OCI-LY3 (cell line): Measurements from ENCODE around the gene STK32C.

ENCODE experiments used
- EZH2phosphoT487 ChIP-seq: fragments of 200-600 bp; shearing (Covaris generic); IDR thresholded peaks from 2 replicates; pipeline ENCODE4 v1.6.1; 2018; ENCODE audit warnings: antibody characterized with exemption, mixed run types, low read depth
- TF ChIP-seq, protein P1 (sequence below): fragments of 200-600, 300-600 bp; sonication (generic); IDR thresholded peaks from 2 replicates; pipeline ENCODE4 v1.5.1; 2014; ENCODE audit warnings: antibody characterized with exemption, low read length, low read depth

- TF ChIP-seq, protein P1, sequence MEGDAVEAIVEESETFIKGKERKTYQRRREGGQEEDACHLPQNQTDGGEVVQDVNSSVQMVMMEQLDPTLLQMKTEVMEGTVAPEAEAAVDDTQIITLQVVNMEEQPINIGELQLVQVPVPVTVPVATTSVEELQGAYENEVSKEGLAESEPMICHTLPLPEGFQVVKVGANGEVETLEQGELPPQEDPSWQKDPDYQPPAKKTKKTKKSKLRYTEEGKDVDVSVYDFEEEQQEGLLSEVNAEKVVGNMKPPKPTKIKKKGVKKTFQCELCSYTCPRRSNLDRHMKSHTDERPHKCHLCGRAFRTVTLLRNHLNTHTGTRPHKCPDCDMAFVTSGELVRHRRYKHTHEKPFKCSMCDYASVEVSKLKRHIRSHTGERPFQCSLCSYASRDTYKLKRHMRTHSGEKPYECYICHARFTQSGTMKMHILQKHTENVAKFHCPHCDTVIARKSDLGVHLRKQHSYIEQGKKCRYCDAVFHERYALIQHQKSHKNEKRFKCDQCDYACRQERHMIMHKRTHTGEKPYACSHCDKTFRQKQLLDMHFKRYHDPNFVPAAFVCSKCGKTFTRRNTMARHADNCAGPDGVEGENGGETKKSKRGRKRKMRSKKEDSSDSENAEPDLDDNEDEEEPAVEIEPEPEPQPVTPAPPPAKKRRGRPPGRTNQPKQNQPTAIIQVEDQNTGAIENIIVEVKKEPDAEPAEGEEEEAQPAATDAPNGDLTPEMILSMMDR = no peak
- no peak for TF ChIP-seq EZH2phosphoT487
These were observed 34.8 kb upstream of the STK32C start for GRCh38 chr10:132342553-132342952.
